SJCRH30 (cell line): ENCODE results near the gene C16orf74. TPM values are rescaled to one million over a fixed set of nuclear protein-coding genes. Genes with fewer than 3 reads are reported as not detected.

Experiments
- DNase-seq, 2 experiments: peaks; one replicate each; pipeline ENCODE4 v3.0.0-alpha.2; 2015 to 2020
- H3K27ac ChIP-seq: fragments of 250-450 bp; sonication (Bioruptor Pico); 2 replicates; pipeline ENCODE4 v1.5.1; 2020; ENCODE audit warnings: mild to moderate bottlenecking, moderate library complexity
- H3K27me3 ChIP-seq: fragments of 250-450 bp; sonication (Bioruptor Pico); 2 replicates; pipeline ENCODE4 v1.5.1; 2020; ENCODE audit warnings: mild to moderate bottlenecking, moderate library complexity
- H3K36me3 ChIP-seq: fragments of 250-450 bp; sonication (Bioruptor Pico); 2 replicates; pipeline ENCODE4 v1.5.1; 2020; ENCODE audit warnings: mild to moderate bottlenecking, moderate library complexity
- H3K4me1 ChIP-seq: fragments of 250-450 bp; sonication (Bioruptor Pico); 2 replicates; pipeline ENCODE4 v1.5.1; 2020; ENCODE audit warnings: mild to moderate bottlenecking, moderate library complexity
- H3K4me3 ChIP-seq: fragments of 250-450 bp; sonication (Bioruptor Pico); 2 replicates; pipeline ENCODE4 v1.5.1; 2020; ENCODE audit warnings: mild to moderate bottlenecking, moderate library complexity
- H3K9me3 ChIP-seq: fragments of 250-450 bp; sonication (Bioruptor Pico); replicated peaks from 2 replicates; pipeline ENCODE4 v1.5.1; 2020; ENCODE audit warnings: mild to moderate bottlenecking, moderate library complexity
- total RNA-seq: library from RNA; depleted of rRNA; stranded (reverse); fragments of >200 nt; shearing (Covaris generic); gene quantifications from 2 replicates; pipeline ENCODE4 v1.2.3, GENCODE V29; 2014

Gene C16orf74
- total RNA-seq, 1 experiment from 2014 or later = 1.1 TPM

- Histone ChIP-seq H3K27me3 (no peaks in the 10 kb centered on the region), H3K27ac (no peak overlapping the region), H3K4me1 (no peaks in the 10 kb centered on the region), H3K9me3 (no peaks in the 10 kb centered on the region), H3K4me3 (no peak overlapping the region), H3K36me3 (peaks cover 5% of the 10 kb centered on the region; the same call in 1 of the 2 replicates)
- no peak for DNase-seq
These were observed 32.5 kb upstream of the C16orf74 start for GRCh38 chr16:85783441-85783840.

GRCh38 chr16:85782451-85782850 lies 31.6 kb upstream of the C16orf74 start:
- no peak for DNase-seq
- Histone ChIP-seq H3K4me3 (no peak overlapping the region), H3K9me3 (no peaks in the 10 kb centered on the region), H3K36me3 (0 out of 2 replicates have a peak, but pooled peaks cover 3% of the 10 kb centered on the region), H3K4me1 (no peaks in the 10 kb centered on the region), H3K27me3 (no peaks in the 10 kb centered on the region), H3K27ac (no peak overlapping the region)

GRCh38 chr16:85781695-85782370 lies 30.9 kb upstream of the C16orf74 start:
- DNase-seq = no peak
- H3K36me3 ChIP-seq = 0 out of 2 replicates have a peak, but pooled peaks cover 3% of the 10 kb centered on the region

GRCh38 chr16:85781156-85781555 lies 30.3 kb upstream of the C16orf74 start:
- no peaks in the 10 kb centered on the region for H3K9me3 ChIP-seq
- no peak overlapping the region for H3K4me3 ChIP-seq
- H3K36me3 ChIP-seq = 0 out of 2 replicates have a peak, but pooled peaks cover 3% of the 10 kb centered on the region
- H3K27ac ChIP-seq = no peak overlapping the region
- no peak for DNase-seq
- H3K27me3 ChIP-seq = no peaks in the 10 kb centered on the region
- no peaks in the 10 kb centered on the region for H3K4me1 ChIP-seq

More at GRCh38 chr16:85781695-85782370, 30.9 kb upstream of the C16orf74 start:
- no peaks in the 10 kb centered on the region for H3K27me3 ChIP-seq
- H3K4me3 ChIP-seq = no peak overlapping the region
- H3K9me3 ChIP-seq = no peaks in the 10 kb centered on the region
- no peaks in the 10 kb centered on the region for H3K4me1 ChIP-seq
- no peak overlapping the region for H3K27ac ChIP-seq

GRCh38 chr16:85780281-85780680 lies 29.4 kb upstream of the C16orf74 start:
- Histone ChIP-seq H3K4me1 (no peaks in the 10 kb centered on the region), H3K9me3 (no peaks in the 10 kb centered on the region), H3K36me3 (no peaks in the 10 kb centered on the region), H3K27ac (no peak overlapping the region), H3K27me3 (no peaks in the 10 kb centered on the region), H3K4me3 (no peak overlapping the region)
- DNase-seq = no peak

GRCh38 chr16:85778873-85779272 lies 28.0 kb upstream of the C16orf74 start:
- Histone ChIP-seq H3K4me3 (no peak overlapping the region), H3K36me3 (no peaks in the 10 kb centered on the region), H3K27ac (no peak overlapping the region), H3K9me3 (no peaks in the 10 kb centered on the region), H3K27me3 (no peaks in the 10 kb centered on the region), H3K4me1 (no peaks in the 10 kb centered on the region)
- no peak for DNase-seq

- Histone ChIP-seq H3K9me3 (no peaks in the 10 kb centered on the region), H3K27ac (no peak overlapping the region), H3K4me1 (no peaks in the 10 kb centered on the region), H3K27me3 (no peaks in the 10 kb centered on the region), H3K4me3 (no peak overlapping the region), H3K36me3 (no peaks in the 10 kb centered on the region)
- peak in 1 of 2 experiments; percentile 24 for DNase-seq
These were observed 26.9 kb upstream of the C16orf74 start for GRCh38 chr16:85777583-85778310.

- Histone ChIP-seq H3K4me3 (no peak overlapping the region), H3K9me3 (no peaks in the 10 kb centered on the region), H3K27me3 (no peaks in the 10 kb centered on the region), H3K4me1 (no peaks in the 10 kb centered on the region), H3K27ac (no peak overlapping the region), H3K36me3 (no peaks in the 10 kb centered on the region)
- no peak for DNase-seq
These were observed 23.9 kb upstream of the C16orf74 start for GRCh38 chr16:85774811-85775210.

GRCh38 chr16:85774136-85774535 lies 23.2 kb upstream of the C16orf74 start:
- Histone ChIP-seq H3K27me3 (no peaks in the 10 kb centered on the region), H3K36me3 (no peaks in the 10 kb centered on the region), H3K9me3 (no peaks in the 10 kb centered on the region), H3K4me1 (no peaks in the 10 kb centered on the region), H3K4me3 (no peak overlapping the region), H3K27ac (no peak overlapping the region)
- DNase-seq = no peak

GRCh38 chr16:85773044-85773443 lies 22.1 kb upstream of the C16orf74 start:
- no peaks in the 10 kb centered on the region for H3K9me3 ChIP-seq
- H3K36me3 ChIP-seq = no peaks in the 10 kb centered on the region
- DNase-seq = no peak
- no peak overlapping the region for H3K27ac ChIP-seq
- H3K27me3 ChIP-seq = no peaks in the 10 kb centered on the region
- H3K4me1 ChIP-seq = no peaks in the 10 kb centered on the region
- H3K4me3 ChIP-seq = no peak overlapping the region

GRCh38 chr16:85770741-85771140 lies 19.8 kb upstream of the C16orf74 start:
- H3K36me3 ChIP-seq = no peaks in the 10 kb centered on the region
- H3K27me3 ChIP-seq = no peaks in the 10 kb centered on the region
- DNase-seq = no peak
- H3K4me3 ChIP-seq = no peak overlapping the region
- H3K27ac ChIP-seq = no peak overlapping the region
- no peaks in the 10 kb centered on the region for H3K4me1 ChIP-seq
- H3K9me3 ChIP-seq = no peaks in the 10 kb centered on the region

GRCh38 chr16:85768199-85768598 lies 17.3 kb upstream of the C16orf74 start:
- no peak for DNase-seq
- Histone ChIP-seq H3K4me3 (no peak overlapping the region), H3K27ac (no peak overlapping the region), H3K9me3 (no peaks in the 10 kb centered on the region), H3K27me3 (no peaks in the 10 kb centered on the region), H3K36me3 (no peaks in the 10 kb centered on the region), H3K4me1 (no peaks in the 10 kb centered on the region)

- H3K27ac ChIP-seq = no peak overlapping the region
- no peak for DNase-seq
These were observed 16.6 kb upstream of the C16orf74 start for GRCh38 chr16:85767531-85767930.

GRCh38 chr16:85765767-85766166 lies 14.9 kb upstream of the C16orf74 start:
- no peak for DNase-seq
- no peak overlapping the region for H3K27ac ChIP-seq
- H3K9me3 ChIP-seq = no peaks in the 10 kb centered on the region
- H3K4me1 ChIP-seq = no peaks in the 10 kb centered on the region
- no peak overlapping the region for H3K4me3 ChIP-seq
- no peaks in the 10 kb centered on the region for H3K36me3 ChIP-seq
- no peaks in the 10 kb centered on the region for H3K27me3 ChIP-seq

More at GRCh38 chr16:85767531-85767930, 16.6 kb upstream of the C16orf74 start:
- Histone ChIP-seq H3K9me3 (no peaks in the 10 kb centered on the region), H3K36me3 (no peaks in the 10 kb centered on the region), H3K4me1 (no peaks in the 10 kb centered on the region), H3K27me3 (no peaks in the 10 kb centered on the region), H3K4me3 (no peak overlapping the region)

GRCh38 chr16:85765211-85765610 lies 14.3 kb upstream of the C16orf74 start:
- Histone ChIP-seq H3K9me3 (no peaks in the 10 kb centered on the region), H3K4me1 (no peaks in the 10 kb centered on the region), H3K27ac (no peak overlapping the region), H3K4me3 (no peak overlapping the region), H3K27me3 (no peaks in the 10 kb centered on the region), H3K36me3 (no peaks in the 10 kb centered on the region)
- DNase-seq = no peak
